Prostate gland (tissue), 2 donors: ENCODE results near the gene CHPT1. TPM values are rescaled to one million over a fixed set of nuclear protein-coding genes. Genes with fewer than 3 reads are reported as not detected.

ENCODE experiments used
- DNase-seq: peaks from one replicate; pipeline ENCODE4 v3.0.0-alpha.2; 2019; ENCODE audit warnings: low spot score
- H3K27ac ChIP-seq, 2 donors: fragments of 200-600 bp; sonication (generic); 2 replicates each; pipeline ENCODE4 v1.5.1; 2017 to 2019
- H3K27me3 ChIP-seq: fragments of 200-600 bp; sonication (generic); replicated peaks from 2 replicates; pipeline ENCODE4 v1.5.1; 2019; ENCODE audit not compliant: insufficient read depth
- H3K36me3 ChIP-seq, 2 donors: fragments of 200-600 bp; sonication (generic); 1 replicate in 1 of 2; 2 replicates in 1 of 2; pipeline versions ENCODE4 v1.5.1 to v1.8.1; 2017 to 2019
- H3K4me1 ChIP-seq: fragments of 200-600 bp; sonication (generic); replicated peaks from 2 replicates; pipeline ENCODE4 v1.5.1; 2019
- H3K4me3 ChIP-seq, 2 donors: fragments of 200-600 bp; sonication (generic); 2 replicates each; pipeline ENCODE4 v1.5.1; 2017 to 2019
- H3K9me3 ChIP-seq: fragments of 200-600 bp; sonication (generic); 2 replicates; pipeline ENCODE4 v1.5.1; 2017
- CTCF ChIP-seq, 4 experiments: fragments of 200-600 bp in 2 of 4; fragments of 450-650 bp in 2 of 4; sonication (generic) in 2 of 4; IDR thresholded peaks; 1 replicate in 3 of 4; 2 replicates in 1 of 4; pipeline ENCODE4 v1.5.1; 2016 to 2019; ENCODE audit warnings: antibody characterized with exemption in 4 of 4, mild to moderate bottlenecking in 2 of 4, moderate library complexity in 2 of 4
- POLR2A ChIP-seq: fragments of 450-650 bp; IDR thresholded peaks from one replicate; pipeline ENCODE4 v1.6.1; 2016; ENCODE audit warnings: antibody characterized with exemption, mild to moderate bottlenecking
- POLR2AphosphoS5 ChIP-seq: sonication (generic); formaldehyde crosslinking; IDR thresholded peaks from one replicate; pipeline ENCODE4 v1.6.1; 2017; ENCODE audit warnings: antibody characterized with exemption
- WGBS: methylation state at CpG from one replicate; pipeline ENCODE4 v1.1.5; 2018; 5-methylcytosine and 5-hydroxymethylcytosine counted together
- intact Hi-C: fragments of 100-400 bp; cut with DNase I; formaldehyde crosslinking; loops from one replicate; pipeline ENCODE4 v1.14.2; 2022
- total RNA-seq, 2 donors: library from RNA; depleted of rRNA; stranded (reverse); fragments of >200 nt; gene quantifications; one replicate each; pipeline ENCODE4 v1.1.0, GENCODE V29; 2016

Gene CHPT1
- total RNA-seq, 2 donors from 2014 or later = 106 to 129 TPM

DNA sequence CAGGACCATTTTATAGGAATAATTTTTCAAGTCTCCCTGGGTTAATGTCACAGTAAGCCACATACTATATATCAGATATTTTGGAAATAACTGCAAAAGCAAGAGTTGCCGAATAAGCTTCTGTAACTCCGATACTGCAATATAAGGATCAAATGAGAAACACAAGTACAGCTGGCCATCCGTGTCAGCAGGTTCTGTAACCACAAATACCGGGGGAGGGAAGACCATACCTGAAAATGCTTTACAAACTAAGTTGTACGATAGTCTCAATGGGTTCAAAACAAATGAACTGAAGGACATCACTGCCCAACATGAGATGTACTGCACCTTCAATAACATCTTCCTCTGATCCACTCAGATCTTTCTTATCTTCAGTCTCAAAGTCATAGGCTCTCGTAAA lies 40.0 kb downstream of the CHPT1 start:
- Histone ChIP-seq H3K36me3 (peaks cover 0 to 7% of the 10 kb centered on the region in 2 donors), H3K4me3 (no peak overlapping the region), H3K27me3 (no peaks in the 10 kb centered on the region), H3K4me1 (no peaks in the 10 kb centered on the region), H3K9me3 (no peaks in the 10 kb centered on the region), H3K27ac (no peak overlapping the region)
- intact Hi-C loops = no loop called here
- 94% methylated on average over 6 of the region's 6 CpGs for WGBS
- TF ChIP-seq CTCF (IDR thresholded peaks at IDR 0.05) = no peak
- no peak for DNase-seq

- Histone ChIP-seq H3K36me3 (peaks cover 0 to 7% of the 10 kb centered on the region in 2 donors), H3K9me3 (no peaks in the 10 kb centered on the region), H3K4me3 (no peak within 1 kb of the TSS), H3K27me3 (no peaks in the 10 kb centered on the region), H3K27ac (no peak within 1 kb of the TSS), H3K4me1 (no peaks in the 10 kb centered on the region)
- intact Hi-C loops = no loop called here
- DNase-seq = no peak
- WGBS = 97% methylated on average over 57 of the region's 57 CpGs
- TF ChIP-seq CTCF (IDR thresholded peaks at IDR 0.05) (no peak), POLR2AphosphoS5 (no peak), POLR2A (no peak)
These were observed 41.7 kb downstream of the CHPT1 start, which contains the start of gene SYCP3 for GRCh38 chr12:101738920-101739665. Gene SYCP3, minus strand, starts transcription at chr12:101739462. Its CDS starts 1,527 bp downstream, at chr12:101737935.

DNA sequence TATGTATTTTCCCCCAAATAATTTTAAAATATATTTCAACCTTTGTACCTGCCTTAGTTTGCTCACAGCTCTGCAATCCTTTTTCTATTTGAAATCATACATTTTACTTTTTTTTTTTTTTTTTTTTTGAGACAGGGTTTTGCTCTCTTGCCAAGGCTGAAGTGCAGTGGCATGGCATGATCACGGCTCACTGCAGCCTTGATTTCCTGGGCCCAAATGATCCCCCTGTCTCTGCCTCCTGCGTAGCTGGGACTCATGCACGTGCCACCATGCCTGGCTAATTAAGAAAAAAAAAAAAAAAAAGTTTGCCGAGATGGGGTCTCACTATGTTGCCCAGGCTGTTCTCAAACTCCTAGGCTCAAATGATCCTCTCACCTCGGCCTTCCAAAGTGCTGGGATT lies 43.1 kb downstream of the CHPT1 start:
- no peaks in the 10 kb centered on the region for H3K9me3 ChIP-seq
- DNase-seq = no peak
- no peak for TF ChIP-seq POLR2AphosphoS5
- TF ChIP-seq POLR2A = no peak
- TF ChIP-seq CTCF (IDR thresholded peaks at IDR 0.05) = no peak
- H3K4me3 ChIP-seq = no peak overlapping the region
- no peaks in the 10 kb centered on the region for H3K4me1 ChIP-seq
- no peak overlapping the region for H3K27ac ChIP-seq
- no peaks in the 10 kb centered on the region for H3K27me3 ChIP-seq
- intact Hi-C loops = no loop called here
- 80% methylated on average over 5 of the region's 5 CpGs for WGBS
- H3K36me3 ChIP-seq = peaks cover 0 to 7% of the 10 kb centered on the region in 2 donors

DNA sequence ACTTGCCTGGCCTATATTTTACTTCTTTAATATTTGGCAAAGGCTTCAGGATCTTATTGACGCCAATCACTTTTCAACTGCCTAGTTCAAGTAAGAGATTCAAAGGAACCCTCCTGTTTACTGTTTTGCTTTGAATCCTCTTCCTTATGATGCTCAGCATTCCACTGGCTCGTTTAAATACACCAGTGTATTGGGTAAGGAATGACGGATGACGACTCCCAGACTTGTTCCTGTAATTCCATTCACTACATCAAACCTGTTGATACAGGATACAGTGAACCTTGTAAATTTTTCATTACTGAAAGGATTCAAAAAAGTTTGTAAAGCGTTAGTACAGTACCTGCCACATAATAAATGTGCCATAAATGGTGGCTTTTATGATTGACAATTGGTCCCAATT lies 43.5 kb downstream of the CHPT1 start:
- WGBS = 34% methylated on average over 5 of the region's 5 CpGs
- TF ChIP-seq POLR2AphosphoS5 (peak; percentile 27), POLR2A (no peak)
- H3K27ac ChIP-seq = no peak overlapping the region
- intact Hi-C loops = no loop called here
- DNase-seq = no peak
- peaks cover 0 to 7% of the 10 kb centered on the region in 2 donors for H3K36me3 ChIP-seq
- H3K4me3 ChIP-seq = no peak overlapping the region
- H3K27me3 ChIP-seq = no peaks in the 10 kb centered on the region
- no peaks in the 10 kb centered on the region for H3K4me1 ChIP-seq
- H3K9me3 ChIP-seq = no peaks in the 10 kb centered on the region

- peaks cover 0 to 7% of the 10 kb centered on the region in 2 donors for H3K36me3 ChIP-seq
- no peak overlapping the region for H3K27ac ChIP-seq
- no peaks in the 10 kb centered on the region for H3K4me1 ChIP-seq
- TF ChIP-seq POLR2A (no peak), CTCF (IDR thresholded peaks at IDR 0.05) (no peak), POLR2AphosphoS5 (no peak)
- DNase-seq = no peak
- H3K27me3 ChIP-seq = no peaks in the 10 kb centered on the region
- intact Hi-C loops = no loop called here
- H3K4me3 ChIP-seq = no peak overlapping the region
- H3K9me3 ChIP-seq = no peaks in the 10 kb centered on the region
- WGBS = 82% methylated on average over 1 of the region's 1 CpG
These were observed 45.8 kb downstream of the CHPT1 start for GRCh38 chr12:101743242-101743641.
